Sigmoid colon (tissue), 7 donors: ENCODE results near the gene SLC46A2. TPM values are rescaled to one million over a fixed set of nuclear protein-coding genes. Genes with fewer than 3 reads are reported as not detected.

Source experiments
- DNase-seq: peaks from one replicate; pipeline ENCODE4 v3.0.0-alpha.2; 2019
- H3K27ac ChIP-seq, 4 donors: fragments of 200-600 bp; sonication (generic); one replicate each; pipeline ENCODE4 v1.5.1; 2016 to 2019; ENCODE audit warnings: mild to moderate bottlenecking in 1 of 4
- H3K27me3 ChIP-seq, 3 donors: fragments of 200-600 bp; sonication (generic); one replicate each; pipeline ENCODE4 v1.5.1; 2019; ENCODE audit warnings: mild to moderate bottlenecking in 1 of 3
- H3K36me3 ChIP-seq, 4 donors: fragments of 200-600 bp; sonication (generic); one replicate each; pipeline ENCODE4 v1.5.1; 2016 to 2019
- H3K4me1 ChIP-seq, 4 donors: fragments of 200-600 bp; sonication (generic); one replicate each; pipeline ENCODE4 v1.5.1; 2017 to 2019
- H3K4me3 ChIP-seq, 4 donors: fragments of 200-600 bp; sonication (generic); one replicate each; pipeline ENCODE4 v1.5.1; 2017 to 2019; ENCODE audit warnings: mild to moderate bottlenecking in 2 of 4, moderate library complexity in 1 of 4
- H3K9me3 ChIP-seq, 4 donors: fragments of 200-600 bp in 3 of 4; sonication (generic) in 3 of 4; one replicate each; pipeline versions ENCODE4 v1.5.1 to v1.6.1; 2013 to 2019
- CTCF ChIP-seq, 4 experiments: fragments of 450-650 bp in 3 of 4; fragments of 200-600 bp in 1 of 4; IDR thresholded peaks; one replicate each; pipeline ENCODE4 v1.5.1; 2016 to 2019; ENCODE audit warnings: antibody characterized with exemption in 4 of 4, mild to moderate bottlenecking in 3 of 4, moderate library complexity in 2 of 4
- EP300 ChIP-seq, 4 donors: sonication (generic); formaldehyde crosslinking; IDR thresholded peaks; one replicate each; pipeline ENCODE4 v1.6.1; 2017; ENCODE audit warnings: antibody characterized with exemption in 4 of 4
- POLR2A ChIP-seq, 2 donors: fragments of 450-650 bp; IDR thresholded peaks; one replicate each; pipeline ENCODE4 v1.6.1; 2016; ENCODE audit warnings: antibody characterized with exemption in 2 of 2, mild to moderate bottlenecking in 2 of 2, moderate library complexity in 2 of 2
- POLR2AphosphoS5 ChIP-seq, 4 donors: sonication (generic); formaldehyde crosslinking; IDR thresholded peaks; one replicate each; pipeline ENCODE4 v1.6.1; 2017; ENCODE audit warnings: antibody characterized with exemption in 4 of 4
- WGBS, 2 donors: extraction: QIAGEN DNeasy Blood & Tissue Kit; methylation state at CpG; one replicate each; pipeline ENCODE4 v1.1.7; 2013; 5-methylcytosine and 5-hydroxymethylcytosine counted together
- intact Hi-C: fragments of 100-400 bp; cut with DNase I; formaldehyde crosslinking; loops from one replicate; pipeline ENCODE4 v1.15.1; 2023
- polyA plus RNA-seq, 3 donors: library from polyadenylated mRNA; stranded (reverse); fragments of 200-250 nt; gene quantifications; one replicate each; pipeline ENCODE4 v1.2.3, GENCODE V29; 2013
- total RNA-seq, 4 donors: library from RNA; depleted of rRNA; stranded (reverse); fragments of >200 nt; gene quantifications; one replicate each; pipeline ENCODE4 v1.1.0, GENCODE V29; 2016
- donor health status: healthy with polysubstance abuse.
- donor health status: Bipolar disorder and iron deficiency.
- donor health status: healthy.

Gene SLC46A2
- total and polyA plus RNA-seq, 7 donors, result 0.07 to 0.36 TPM; not detected in 5

- no peak for DNase-seq
- intact Hi-C loops, result no loop called here
- 45 to 68% methylated on average over 6 of the region's 6 CpGs for WGBS, 2 donors
- Histone ChIP-seq H3K36me3 (no peaks in the 10 kb centered on the region), H3K27ac (peak overlapping the region in 1 of 4 donors; percentile 9), H3K4me1 (peaks cover 0 to 11% (median 4%) of the 10 kb centered on the region in 4 donors), H3K9me3 (no peaks in the 10 kb centered on the region), H3K4me3 (no peak overlapping the region), H3K27me3 (no peaks in the 10 kb centered on the region)
- TF ChIP-seq EP300 (IDR thresholded peaks at IDR 0.05) (no peak), POLR2AphosphoS5 (IDR thresholded peaks at IDR 0.05) (no peak), CTCF (IDR thresholded peaks at IDR 0.05) (no peak), POLR2A (IDR thresholded peaks at IDR 0.05) (no peak)
Observed at GRCh38 chr9:112858625-112859147, 32.0 kb downstream of the SLC46A2 start.

GRCh38 chr9:112858005-112858404 is 32.7 kb downstream of the SLC46A2 start:
- intact Hi-C loops, result no loop called here
- 85 to 92% methylated on average over 6 of the region's 6 CpGs for WGBS, 2 donors
- Histone ChIP-seq H3K27me3 (no peaks in the 10 kb centered on the region), H3K4me3 (no peak overlapping the region), H3K9me3 (no peaks in the 10 kb centered on the region), H3K27ac (no peak overlapping the region), H3K4me1 (peaks cover 0 to 6% (median 3%) of the 10 kb centered on the region in 4 donors), H3K36me3 (peaks cover 0 to 5% (median under 1%) of the 10 kb centered on the region in 4 donors)
- TF ChIP-seq EP300 (IDR thresholded peaks at IDR 0.05) (no peak), POLR2A (IDR thresholded peaks at IDR 0.05) (no peak), CTCF (IDR thresholded peaks at IDR 0.05) (no peak)
- DNase-seq, result no peak

- no peak overlapping the region for H3K4me3 ChIP-seq
- peaks cover 0 to 12% (median 2%) of the 10 kb centered on the region in 4 donors for H3K36me3 ChIP-seq
- DNase-seq, result no peak
- H3K4me1 ChIP-seq, result no peaks in the 10 kb centered on the region
- TF ChIP-seq POLR2A (IDR thresholded peaks at IDR 0.05) (no peak), EP300 (IDR thresholded peaks at IDR 0.05) (no peak), CTCF (IDR thresholded peaks at IDR 0.05) (no peak), POLR2AphosphoS5 (IDR thresholded peaks at IDR 0.05) (no peak)
- no peaks in the 10 kb centered on the region for H3K9me3 ChIP-seq
- 92 to 93% methylated on average over 14 of the region's 14 CpGs for WGBS, 2 donors
- H3K27ac ChIP-seq, result no peak overlapping the region
- no peaks in the 10 kb centered on the region for H3K27me3 ChIP-seq
- intact Hi-C loops, result no loop called here
Observed at GRCh38 chr9:112856843-112857242, 33.8 kb downstream of the SLC46A2 start.

GRCh38 chr9:112856200-112856599 is 34.5 kb downstream of the SLC46A2 start:
- no peak for DNase-seq
- no peaks in the 10 kb centered on the region for H3K9me3 ChIP-seq
- H3K36me3 ChIP-seq, result peaks cover 0 to 19% (median 5%) of the 10 kb centered on the region in 4 donors
- H3K4me3 ChIP-seq, result no peak overlapping the region
- H3K27me3 ChIP-seq, result no peaks in the 10 kb centered on the region
- TF ChIP-seq EP300 (IDR thresholded peaks at IDR 0.05) (no peak), POLR2A (IDR thresholded peaks at IDR 0.05) (no peak), CTCF (IDR thresholded peaks at IDR 0.05) (no peak), POLR2AphosphoS5 (IDR thresholded peaks at IDR 0.05) (no peak)
- 96 to 97% methylated on average over 8 of the region's 8 CpGs for WGBS, 2 donors
- intact Hi-C loops, result no loop called here
- H3K27ac ChIP-seq, result no peak overlapping the region
- H3K4me1 ChIP-seq, result no peaks in the 10 kb centered on the region

GRCh38 chr9:112854657-112855056 is 36.0 kb downstream of the SLC46A2 start:
- Histone ChIP-seq H3K4me3 (no peak overlapping the region), H3K4me1 (no peaks in the 10 kb centered on the region), H3K36me3 (peaks cover 0 to 30% (median 8%) of the 10 kb centered on the region in 4 donors), H3K27ac (no peak overlapping the region), H3K9me3 (no peaks in the 10 kb centered on the region), H3K27me3 (no peaks in the 10 kb centered on the region)
- intact Hi-C loops, result no loop called here
- WGBS, 2 donors, result 93% methylated on average over 10 of the region's 10 CpGs
- no peak for DNase-seq
- no peak for TF ChIP-seq EP300 (IDR thresholded peaks at IDR 0.05)
- no peak for TF ChIP-seq CTCF (IDR thresholded peaks at IDR 0.05)
- no peak for TF ChIP-seq POLR2AphosphoS5 (IDR thresholded peaks at IDR 0.05)
- no peak for TF ChIP-seq POLR2A (IDR thresholded peaks at IDR 0.05)
